Vagina (tissue), 2 donors: ENCODE results near the gene TNS3. TPM values are rescaled to one million over a fixed set of nuclear protein-coding genes. Genes with fewer than 3 reads are reported as not detected.

Source experiments
- DNase-seq, 2 donors: peaks; one replicate each; pipeline ENCODE4 v3.0.0-alpha.2; 2017; ENCODE audit errors: extremely low spot score in 2 of 2
- H3K27ac ChIP-seq: fragments of 200-600 bp; sonication (generic); one replicate; pipeline ENCODE4 v1.5.1; 2019
- H3K27me3 ChIP-seq: fragments of 200-600 bp; sonication (generic); one replicate; pipeline ENCODE4 v1.5.1; 2019
- H3K36me3 ChIP-seq, 2 donors: fragments of 200-600 bp; sonication (generic); one replicate each; pipeline ENCODE4 v1.5.1; 2017 to 2019
- H3K4me1 ChIP-seq: fragments of 200-600 bp; sonication (generic); one replicate; pipeline ENCODE4 v1.5.1; 2019
- H3K4me3 ChIP-seq, 2 donors: fragments of 200-600 bp; sonication (generic); 1 replicate in 1 of 2; 2 replicates in 1 of 2; pipeline ENCODE4 v1.5.1; 2016 to 2019
- H3K9me3 ChIP-seq: fragments of 200-600 bp; sonication (generic); one replicate; pipeline ENCODE4 v1.5.1; 2019
- POLR2A ChIP-seq, 2 donors: fragments of 450-650 bp; IDR thresholded peaks; one replicate each; pipeline ENCODE4 v1.6.1; 2017; ENCODE audit warnings: antibody characterized with exemption in 2 of 2, mild to moderate bottlenecking in 2 of 2, moderate library complexity in 2 of 2
- POLR2AphosphoS5 ChIP-seq, 2 donors: sonication (generic); formaldehyde crosslinking; IDR thresholded peaks; one replicate each; pipeline ENCODE4 v1.9.0; 2017; ENCODE audit warnings: antibody characterized with exemption in 2 of 2, mild to moderate bottlenecking in 2 of 2, low read depth in 1 of 2; ENCODE audit not compliant: insufficient read depth in 1 of 2
- intact Hi-C: fragments of 100-400 bp; cut with DNase I; formaldehyde crosslinking; loops from one replicate; pipeline ENCODE4 v1.15.1; 2023
- total RNA-seq: library from RNA; depleted of rRNA; stranded (reverse); fragments of >200 nt; gene quantifications from one replicate; pipeline ENCODE4 v1.2.3, GENCODE V29; 2016
- TF ChIP-seq, protein P1 (sequence below), 3 experiments: fragments of 450-650 bp in 2 of 3; fragments of 200-600 bp in 1 of 3; sonication (generic) in 1 of 3; IDR thresholded peaks; one replicate each; pipeline ENCODE4 v1.5.1; 2017 to 2019; ENCODE audit warnings: antibody characterized with exemption in 3 of 3, mild to moderate bottlenecking in 2 of 3, moderate library complexity in 2 of 3

Gene TNS3
- total RNA-seq, 1 donor from 2014 or later, result 36.8 TPM

DNA sequence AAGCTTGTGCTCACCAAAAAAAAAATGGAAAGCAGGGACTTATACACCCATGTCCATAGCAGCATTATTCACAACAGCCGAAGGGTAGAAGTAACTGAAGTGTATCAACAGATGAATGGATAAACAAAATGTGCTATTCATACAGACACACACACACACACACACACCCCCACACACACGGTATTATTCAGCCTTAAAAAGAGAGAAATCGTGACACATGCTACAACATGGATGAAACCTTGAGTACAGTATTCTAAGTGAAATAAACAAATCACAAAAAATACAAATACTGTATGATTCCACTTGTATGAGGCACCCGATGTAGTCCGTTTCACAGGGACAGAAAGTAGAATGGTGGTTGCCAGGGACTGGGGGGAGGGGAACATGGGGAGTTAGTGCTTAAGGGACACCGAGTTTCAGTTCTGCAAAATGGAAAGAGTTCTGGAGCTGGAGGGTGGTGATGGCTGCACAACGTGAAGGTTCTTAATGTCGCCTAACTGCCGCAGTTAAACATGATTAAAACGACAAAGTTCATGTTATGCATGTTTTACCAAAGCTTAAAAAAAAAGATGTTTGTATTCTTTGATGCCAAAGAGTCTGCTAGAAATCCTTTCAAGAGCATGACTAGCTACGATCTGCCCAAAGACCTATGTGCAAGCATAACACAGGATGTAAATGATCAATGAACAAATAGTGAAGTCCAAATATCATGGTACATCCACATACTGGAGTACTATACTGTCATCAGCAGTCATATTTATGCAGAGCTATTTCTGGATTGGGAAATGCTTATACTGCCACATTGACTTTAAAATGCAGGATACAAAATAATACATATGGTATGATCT, 7.2 kb downstream of the TNS3 start:
- intact Hi-C loops, result no loop called here
- H3K4me3 ChIP-seq, result no peak overlapping the region
- H3K4me1 ChIP-seq, result peaks cover 89% of the 10 kb centered on the region
- no peaks in the 10 kb centered on the region for H3K36me3 ChIP-seq
- no peaks in the 10 kb centered on the region for H3K9me3 ChIP-seq
- no peaks in the 10 kb centered on the region for H3K27me3 ChIP-seq
- TF ChIP-seq POLR2AphosphoS5 (IDR thresholded peaks at IDR 0.05; ENCODE audit: insufficient read depth in 1 of 2, low read depth in 1 of 2), result no peak
- peak overlapping the region; percentile 39 for H3K27ac ChIP-seq
- DNase-seq, result no peak

DNA sequence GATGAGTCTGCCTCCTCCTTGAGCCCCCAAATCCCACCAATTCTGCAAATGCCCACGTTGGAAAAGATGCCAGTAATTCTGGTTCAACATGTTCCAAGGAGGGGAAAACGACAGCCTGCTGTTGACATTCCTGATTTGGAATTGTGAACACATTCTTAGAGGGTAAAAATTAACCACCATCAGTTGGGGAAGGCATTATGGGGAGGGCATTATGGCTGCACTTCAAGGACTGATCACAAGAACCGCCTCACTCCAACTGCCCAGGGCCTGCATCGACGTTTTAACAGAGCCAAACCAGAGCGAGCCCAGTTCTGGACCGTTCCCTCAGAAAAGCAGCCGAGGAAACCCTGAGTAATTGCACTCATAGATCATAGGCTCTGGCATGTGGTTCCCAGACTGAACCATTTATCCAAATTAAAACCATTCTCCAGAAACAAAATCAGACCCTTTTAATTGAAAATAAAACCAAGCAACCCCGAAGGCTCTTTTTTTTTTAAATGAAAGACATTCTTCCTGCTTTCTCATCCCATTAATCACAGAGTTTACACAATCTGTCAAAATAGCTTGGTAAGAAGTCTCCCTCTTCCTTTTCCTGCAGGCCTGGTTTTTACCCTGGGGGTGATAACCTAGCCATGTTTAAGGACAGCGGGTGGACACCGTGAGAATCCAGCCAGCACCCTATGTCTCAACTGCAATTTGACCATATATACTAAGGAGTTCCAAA, 8.0 kb downstream of the TNS3 start:
- Histone ChIP-seq H3K4me1 (peaks cover 86% of the 10 kb centered on the region), H3K27ac (peak overlapping the region; percentile 77), H3K36me3 (no peaks in the 10 kb centered on the region), H3K4me3 (no peak overlapping the region), H3K9me3 (no peaks in the 10 kb centered on the region), H3K27me3 (no peaks in the 10 kb centered on the region)
- no peak for DNase-seq
- TF ChIP-seq POLR2AphosphoS5 (IDR thresholded peaks at IDR 0.05; ENCODE audit: insufficient read depth in 1 of 2, low read depth in 1 of 2), result peak in 1 of 2 donors; percentile 16
- TF ChIP-seq, protein P1, sequence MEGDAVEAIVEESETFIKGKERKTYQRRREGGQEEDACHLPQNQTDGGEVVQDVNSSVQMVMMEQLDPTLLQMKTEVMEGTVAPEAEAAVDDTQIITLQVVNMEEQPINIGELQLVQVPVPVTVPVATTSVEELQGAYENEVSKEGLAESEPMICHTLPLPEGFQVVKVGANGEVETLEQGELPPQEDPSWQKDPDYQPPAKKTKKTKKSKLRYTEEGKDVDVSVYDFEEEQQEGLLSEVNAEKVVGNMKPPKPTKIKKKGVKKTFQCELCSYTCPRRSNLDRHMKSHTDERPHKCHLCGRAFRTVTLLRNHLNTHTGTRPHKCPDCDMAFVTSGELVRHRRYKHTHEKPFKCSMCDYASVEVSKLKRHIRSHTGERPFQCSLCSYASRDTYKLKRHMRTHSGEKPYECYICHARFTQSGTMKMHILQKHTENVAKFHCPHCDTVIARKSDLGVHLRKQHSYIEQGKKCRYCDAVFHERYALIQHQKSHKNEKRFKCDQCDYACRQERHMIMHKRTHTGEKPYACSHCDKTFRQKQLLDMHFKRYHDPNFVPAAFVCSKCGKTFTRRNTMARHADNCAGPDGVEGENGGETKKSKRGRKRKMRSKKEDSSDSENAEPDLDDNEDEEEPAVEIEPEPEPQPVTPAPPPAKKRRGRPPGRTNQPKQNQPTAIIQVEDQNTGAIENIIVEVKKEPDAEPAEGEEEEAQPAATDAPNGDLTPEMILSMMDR (IDR thresholded peaks at IDR 0.05), result no peak
- TF ChIP-seq POLR2A (IDR thresholded peaks at IDR 0.05), result no peak
- intact Hi-C loops, result loop anchor here (1.0 kb wide), 1 partner anchor 212 kb away; no protein-coding TSS in a partner anchor

DNA sequence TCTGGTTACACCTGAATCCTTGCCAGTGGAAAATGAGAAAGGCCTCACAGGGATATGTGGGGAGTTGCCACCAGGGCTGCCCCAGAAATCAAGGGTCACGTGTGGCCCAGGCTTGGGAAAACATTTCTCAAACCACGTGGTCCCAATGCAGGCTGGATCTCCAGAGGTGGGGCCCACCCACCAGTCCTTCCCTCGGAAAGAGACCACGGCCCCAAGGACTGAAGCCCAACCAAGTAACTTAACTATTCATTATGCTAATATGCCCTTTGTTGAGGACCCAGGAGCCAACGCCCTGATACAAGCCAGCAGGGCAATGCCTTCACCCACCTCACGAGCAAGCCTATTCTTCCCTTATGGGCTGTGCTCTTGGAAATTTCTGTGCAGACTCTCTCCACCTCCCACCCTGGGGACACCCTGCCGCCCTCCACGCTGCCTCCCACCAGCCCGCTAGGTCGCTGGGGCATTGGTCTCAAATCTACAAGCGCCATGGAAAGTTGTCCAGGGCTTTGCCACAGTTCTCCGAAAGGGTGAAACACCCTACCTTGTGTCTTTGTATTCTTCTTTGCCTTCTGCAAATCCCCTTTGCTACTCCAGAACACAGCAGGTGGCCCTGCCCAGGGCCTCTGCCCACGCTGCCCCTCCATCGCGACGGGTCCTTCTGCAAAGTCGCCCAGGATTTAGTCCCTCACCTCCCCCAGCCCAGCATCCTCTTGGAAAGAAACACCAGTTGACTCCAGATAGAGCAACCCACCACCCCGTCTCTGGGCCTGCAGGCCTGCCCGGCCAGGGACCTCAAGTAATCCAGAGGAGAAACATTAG, 8.8 kb downstream of the TNS3 start:
- TF ChIP-seq POLR2A (IDR thresholded peaks at IDR 0.05) (no peak), POLR2AphosphoS5 (IDR thresholded peaks at IDR 0.05; ENCODE audit: insufficient read depth in 1 of 2, low read depth in 1 of 2) (no peak)
- TF ChIP-seq, protein P1 (IDR thresholded peaks at IDR 0.05), result no peak
- intact Hi-C loops, result loop anchor here (1.0 kb wide), 1 partner anchor 213 kb away; no protein-coding TSS in a partner anchor
- no peak for DNase-seq
- no peaks in the 10 kb centered on the region for H3K36me3 ChIP-seq
- no peaks in the 10 kb centered on the region for H3K27me3 ChIP-seq
- H3K9me3 ChIP-seq, result no peaks in the 10 kb centered on the region
- H3K4me1 ChIP-seq, result peaks cover 78% of the 10 kb centered on the region
- peak overlapping the region; percentile 77 for H3K27ac ChIP-seq
- H3K4me3 ChIP-seq, result no peak overlapping the region

DNA sequence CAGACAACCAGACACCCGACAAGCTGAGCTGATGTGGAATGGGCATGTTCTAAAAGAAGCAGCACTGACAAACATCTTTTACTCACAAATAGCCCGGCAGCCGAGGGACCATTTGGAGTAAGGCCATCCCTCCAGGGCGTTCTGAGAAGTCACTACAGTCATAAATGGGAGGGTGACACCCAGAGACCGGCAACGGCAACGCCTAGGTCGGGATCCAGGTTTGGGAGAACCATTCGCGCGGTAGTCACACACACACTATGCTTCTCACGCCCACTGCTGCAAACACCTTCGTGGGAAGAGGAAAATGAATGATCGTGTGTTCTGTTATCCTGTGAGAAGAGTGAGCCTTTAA, 9.8 kb downstream of the TNS3 start:
- H3K27ac ChIP-seq, result peak overlapping the region; percentile 77
- TF ChIP-seq POLR2AphosphoS5 (IDR thresholded peaks at IDR 0.05; ENCODE audit: insufficient read depth in 1 of 2, low read depth in 1 of 2) (no peak), POLR2A (IDR thresholded peaks at IDR 0.05) (no peak)
- TF ChIP-seq, protein P1 (IDR thresholded peaks at IDR 0.05), result no peak
- H3K9me3 ChIP-seq, result no peaks in the 10 kb centered on the region
- no peaks in the 10 kb centered on the region for H3K27me3 ChIP-seq
- intact Hi-C loops, result no loop called here
- peaks cover 67% of the 10 kb centered on the region for H3K4me1 ChIP-seq
- no peak overlapping the region for H3K4me3 ChIP-seq
- no peak for DNase-seq
- H3K36me3 ChIP-seq, result no peaks in the 10 kb centered on the region
